Activated T-helper 2 cell treated with anti-CD3 and anti-CD28 coated beads, Interferon-gamma antibody, Interleukin-2, Interleukin-4, amounts not matched to agents 10 μg/mL and 5 μg/mL and 100 μg/mL, durations not matched to agents 14 hours and 24 hours and 36 hours (primary cell): Measurements from ENCODE around the gene TSGA10IP. TPM values are rescaled to one million over a fixed set of nuclear protein-coding genes. Genes with fewer than 3 reads are reported as not detected.
"Not testable (repeated sequence)": the region's sequence is repeated elsewhere in the genome, so short reads cannot be mapped to it uniquely, and the experiment has no call there.

ENCODE experiments used
- DNase-seq: peaks from one replicate; pipeline ENCODE4 v3.0.0; 2021; ENCODE audit warnings: low spot score
- H3K27ac Mint-ChIP-seq: one replicate; pipeline ENCODE4 v1.8.0; 2021; ENCODE audit warnings: mixed read lengths
- H3K27me3 Mint-ChIP-seq: one replicate; pipeline ENCODE4 v1.8.0; 2021; ENCODE audit warnings: low read depth, mixed read lengths
- H3K36me3 Mint-ChIP-seq: one replicate; pipeline ENCODE4 v1.8.0; 2021; ENCODE audit warnings: low read depth, mixed read lengths
- H3K4me1 Mint-ChIP-seq: one replicate; pipeline ENCODE4 v1.8.0; 2021; ENCODE audit warnings: low read depth, mixed read lengths
- H3K4me3 Mint-ChIP-seq: one replicate; pipeline ENCODE4 v1.8.0; 2021; ENCODE audit warnings: low read depth, mild to moderate bottlenecking, moderate library complexity, mixed read lengths
- H3K9me3 Mint-ChIP-seq: one replicate; pipeline ENCODE4 v1.8.0; 2021; ENCODE audit warnings: mixed read lengths
- intact Hi-C: fragments of 100-400 bp; cut with micrococcal nuclease; formaldehyde crosslinking; loops from one replicate; pipeline ENCODE4 v1.15.1; 2023
- total RNA-seq: library from RNA; stranded (reverse); gene quantifications from 2 replicates; pipeline ENCODE4 v1.2.3, GENCODE V29; 2022

Gene TSGA10IP
- total RNA-seq, 1 donor from 2014 or later = not detected

DNA sequence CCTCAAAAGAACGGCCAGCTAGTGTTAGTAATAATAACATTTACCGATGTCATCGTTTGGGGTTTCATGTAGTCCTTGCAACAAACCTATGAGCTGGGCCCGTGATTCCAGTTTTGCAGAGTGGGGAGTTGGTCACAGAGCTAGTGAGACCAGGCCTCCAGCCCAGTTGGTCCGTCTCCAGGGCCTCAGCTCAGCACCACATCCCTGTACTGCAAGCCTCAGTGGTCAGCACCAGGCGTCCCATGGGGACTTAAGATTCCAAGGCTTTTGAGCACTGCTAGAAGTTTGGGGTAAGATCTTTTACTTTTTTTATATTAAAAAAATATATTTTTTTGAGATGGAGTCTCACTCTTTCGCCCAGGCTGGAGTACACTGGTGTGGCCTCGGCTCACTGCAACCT, 1.1 kb upstream of the TSGA10IP start:
- no peak for DNase-seq
- H3K4me3 Mint-ChIP-seq = no peak overlapping the region
- H3K9me3 Mint-ChIP-seq = no peaks in the 10 kb centered on the region
- H3K36me3 Mint-ChIP-seq = no peaks in the 10 kb centered on the region
- H3K27me3 Mint-ChIP-seq = no peaks in the 10 kb centered on the region
- no peak overlapping the region for H3K27ac Mint-ChIP-seq
- H3K4me1 Mint-ChIP-seq = peaks cover 6% of the 10 kb centered on the region
- intact Hi-C loops = no loop called here

DNA sequence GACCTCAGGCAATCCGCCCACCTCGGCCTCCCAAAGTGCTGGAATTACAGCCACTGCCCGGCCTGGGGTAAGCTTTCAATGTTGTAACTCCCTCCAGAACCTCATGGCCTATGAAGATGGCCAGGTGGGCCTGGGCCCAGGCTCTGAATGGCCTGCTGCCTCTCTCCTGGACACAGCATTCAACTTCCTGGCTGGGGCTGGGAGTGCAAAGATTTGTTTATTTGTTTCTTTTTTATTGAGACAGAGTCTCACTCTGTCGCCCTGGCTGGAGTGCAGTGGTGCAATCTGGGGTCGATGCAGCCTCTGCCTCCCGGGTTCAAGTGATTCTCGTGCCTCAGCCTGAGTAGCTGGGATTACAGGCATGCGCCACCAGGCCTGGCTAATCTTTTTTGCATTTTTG, 513 bp upstream of the TSGA10IP start:
- Mint-ChIP-seq H3K27me3 (no peaks in the 10 kb centered on the region), H3K27ac (no peak overlapping the region), H3K36me3 (no peaks in the 10 kb centered on the region), H3K4me1 (peaks cover 6% of the 10 kb centered on the region), H3K9me3 (no peaks in the 10 kb centered on the region), H3K4me3 (no peak overlapping the region)
- no peak for DNase-seq
- intact Hi-C loops = no loop called here

DNA sequence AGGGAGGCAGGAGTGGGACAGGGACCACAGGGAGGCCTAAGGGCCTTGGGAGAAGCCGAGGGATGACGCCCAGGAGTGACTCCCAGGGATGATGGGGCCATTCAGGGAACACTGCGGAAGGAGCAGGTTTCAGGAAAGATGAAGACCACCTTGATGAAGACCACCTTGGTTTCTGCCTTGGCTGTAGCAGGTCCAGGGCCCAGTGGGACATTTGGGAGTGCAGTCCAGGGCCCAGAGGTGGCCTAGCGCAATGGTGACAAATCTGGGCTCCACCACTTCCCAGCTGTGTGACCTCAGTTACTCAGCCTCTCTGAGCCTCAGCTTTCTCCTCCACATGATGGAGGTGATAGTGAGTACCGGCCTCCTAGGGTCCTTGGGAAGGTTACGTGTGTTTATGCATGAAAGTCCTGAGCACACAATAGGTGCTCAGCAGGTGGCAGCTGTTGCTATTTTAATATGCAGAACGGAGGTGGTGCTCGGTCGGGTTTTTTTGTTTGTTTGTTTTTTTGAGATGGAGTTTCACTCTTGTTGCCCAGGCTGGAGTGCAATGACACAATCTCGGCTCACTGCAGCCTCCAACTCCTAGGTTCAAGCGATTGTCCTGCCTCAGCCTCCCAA, 770 bp downstream of the TSGA10IP start:
- no peaks in the 10 kb centered on the region for H3K36me3 Mint-ChIP-seq
- no peak overlapping the region for H3K27ac Mint-ChIP-seq
- no peak for DNase-seq
- peaks cover 6% of the 10 kb centered on the region for H3K4me1 Mint-ChIP-seq
- H3K27me3 Mint-ChIP-seq = peaks cover 1% of the 10 kb centered on the region
- H3K4me3 Mint-ChIP-seq = no peak overlapping the region
- intact Hi-C loops = no loop called here
- no peaks in the 10 kb centered on the region for H3K9me3 Mint-ChIP-seq

DNA sequence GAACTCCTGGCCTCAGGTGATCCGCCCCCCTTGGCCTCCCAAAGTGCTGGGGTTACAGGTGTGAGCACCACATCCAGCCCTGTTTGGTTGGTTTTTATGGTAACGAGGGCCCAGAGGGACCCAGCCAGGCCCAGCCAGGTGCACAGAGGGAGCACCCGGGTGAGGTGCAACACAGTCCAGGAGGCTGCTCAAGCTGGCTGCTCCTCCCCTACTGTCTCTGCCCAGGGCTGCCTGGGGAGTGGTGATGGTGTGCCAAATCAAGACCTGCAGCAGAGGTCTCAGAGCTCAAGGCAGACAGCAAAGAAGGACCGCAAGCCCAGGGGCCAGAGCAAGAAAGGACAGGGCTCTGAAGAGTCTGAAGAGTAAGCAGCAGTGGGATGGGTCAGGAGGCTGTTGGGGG, 1.4 kb downstream of the TSGA10IP start:
- no peak overlapping the region for H3K27ac Mint-ChIP-seq
- H3K36me3 Mint-ChIP-seq = no peaks in the 10 kb centered on the region
- intact Hi-C loops = no loop called here
- H3K9me3 Mint-ChIP-seq = no peaks in the 10 kb centered on the region
- peaks cover 3% of the 10 kb centered on the region for H3K27me3 Mint-ChIP-seq
- DNase-seq = no peak
- H3K4me1 Mint-ChIP-seq = peaks cover under 1% of the 10 kb centered on the region
- no peak overlapping the region for H3K4me3 Mint-ChIP-seq

DNA sequence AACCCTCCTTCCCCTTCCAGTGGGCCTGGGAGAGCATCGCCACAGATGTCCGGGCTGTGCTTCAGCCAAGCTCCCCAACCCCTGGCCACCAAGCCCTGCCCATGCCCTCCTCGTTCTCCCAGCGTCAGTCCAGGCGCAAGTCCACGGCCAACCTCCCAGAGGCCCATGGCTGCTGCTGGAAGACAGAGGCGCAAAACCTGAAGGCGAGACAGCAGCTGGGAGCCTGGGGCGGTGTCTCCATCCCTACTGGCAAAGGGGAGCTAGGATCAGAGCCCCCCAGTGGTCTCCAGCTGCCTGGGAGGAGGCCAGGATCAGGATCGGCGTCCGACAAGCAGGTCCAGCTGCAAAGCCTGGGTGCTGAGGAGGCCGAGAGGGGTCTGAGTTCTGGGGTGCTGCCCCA, 1.9 kb downstream of the TSGA10IP start:
- no peak overlapping the region for H3K4me3 Mint-ChIP-seq
- DNase-seq = no peak
- no peaks in the 10 kb centered on the region for H3K9me3 Mint-ChIP-seq
- H3K4me1 Mint-ChIP-seq = no peaks in the 10 kb centered on the region
- no peaks in the 10 kb centered on the region for H3K36me3 Mint-ChIP-seq
- peaks cover 3% of the 10 kb centered on the region for H3K27me3 Mint-ChIP-seq
- intact Hi-C loops = no loop called here
- no peak overlapping the region for H3K27ac Mint-ChIP-seq

DNA sequence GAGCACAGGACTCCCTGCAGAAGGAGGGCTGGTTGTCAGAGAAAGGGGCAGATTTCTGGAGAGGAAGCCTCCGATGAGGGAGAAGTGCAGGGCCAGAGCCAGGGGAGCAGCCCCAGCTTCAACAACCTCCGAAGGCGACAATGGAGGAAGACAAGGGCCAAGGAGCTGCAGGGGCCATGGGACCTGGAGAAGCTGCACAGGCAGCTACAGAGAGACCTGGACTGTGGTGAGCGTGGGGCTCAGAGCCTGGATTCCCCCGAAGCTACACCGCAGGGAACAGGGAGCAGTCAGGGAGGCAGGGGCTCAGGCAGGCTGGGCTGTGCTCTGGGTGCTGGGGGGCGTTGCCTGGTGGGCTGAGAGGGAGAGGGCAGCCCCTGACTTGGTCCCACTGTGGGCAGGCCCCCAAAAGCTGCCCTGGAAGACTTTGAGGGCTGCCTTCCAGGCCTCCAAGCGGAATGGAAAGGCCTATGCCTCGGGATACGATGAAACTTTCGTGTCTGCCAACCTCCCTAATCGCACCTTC, 2.4 kb downstream of the TSGA10IP start:
- H3K4me3 Mint-ChIP-seq = no peak overlapping the region
- DNase-seq = no peak
- H3K27me3 Mint-ChIP-seq = peaks cover 3% of the 10 kb centered on the region
- H3K9me3 Mint-ChIP-seq = no peaks in the 10 kb centered on the region
- intact Hi-C loops = no loop called here
- H3K27ac Mint-ChIP-seq = no peak overlapping the region
- no peaks in the 10 kb centered on the region for H3K36me3 Mint-ChIP-seq
- no peaks in the 10 kb centered on the region for H3K4me1 Mint-ChIP-seq

DNA sequence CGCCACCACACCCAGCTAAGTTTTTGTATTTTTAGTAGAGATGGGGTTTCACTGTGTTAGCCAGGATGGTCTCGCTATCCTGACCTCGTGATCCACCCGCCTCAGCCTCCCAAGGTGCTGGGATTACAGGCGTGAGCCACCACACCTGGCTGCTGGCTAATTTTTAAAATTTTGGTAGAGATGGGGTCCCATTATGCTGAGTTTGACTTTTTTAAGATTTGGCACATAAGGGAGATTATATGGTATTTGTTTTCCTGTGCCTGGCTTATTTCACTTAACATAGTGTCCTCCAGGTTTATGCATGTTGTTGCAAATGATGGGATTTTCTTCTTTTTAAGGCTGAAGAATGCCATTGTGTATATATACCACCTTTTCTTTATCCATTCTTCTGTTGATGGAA, 5.4 kb downstream of the TSGA10IP start:
- H3K27me3 Mint-ChIP-seq, DNase-seq, H3K4me3 Mint-ChIP-seq, intact Hi-C loops, H3K36me3 Mint-ChIP-seq, H3K27ac Mint-ChIP-seq, H3K9me3 Mint-ChIP-seq, H3K4me1 Mint-ChIP-seq: not testable (repeated sequence)

DNA sequence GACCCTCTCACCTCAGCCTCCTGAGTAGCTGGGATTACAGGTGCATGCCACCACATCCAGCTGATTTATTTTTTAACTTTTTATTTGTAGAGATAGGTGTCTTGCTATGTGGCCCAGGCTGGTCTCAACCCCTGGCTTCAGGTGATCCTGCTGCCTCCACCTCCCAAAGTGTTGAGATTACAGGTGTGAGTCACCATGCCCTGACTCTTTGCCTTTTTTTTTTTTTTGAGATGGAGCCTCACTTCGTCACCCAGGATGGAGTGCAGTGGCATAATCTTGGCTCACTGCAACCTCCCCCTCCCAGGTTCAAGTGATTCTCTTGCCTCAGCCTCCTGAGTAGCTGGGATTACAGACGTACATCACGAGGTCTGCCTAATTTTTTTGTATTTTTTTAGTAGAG, 6.4 kb downstream of the TSGA10IP start:
- H3K4me1 Mint-ChIP-seq, H3K4me3 Mint-ChIP-seq, H3K27me3 Mint-ChIP-seq, DNase-seq, intact Hi-C loops, H3K27ac Mint-ChIP-seq, H3K9me3 Mint-ChIP-seq, H3K36me3 Mint-ChIP-seq: not testable (repeated sequence)

DNA sequence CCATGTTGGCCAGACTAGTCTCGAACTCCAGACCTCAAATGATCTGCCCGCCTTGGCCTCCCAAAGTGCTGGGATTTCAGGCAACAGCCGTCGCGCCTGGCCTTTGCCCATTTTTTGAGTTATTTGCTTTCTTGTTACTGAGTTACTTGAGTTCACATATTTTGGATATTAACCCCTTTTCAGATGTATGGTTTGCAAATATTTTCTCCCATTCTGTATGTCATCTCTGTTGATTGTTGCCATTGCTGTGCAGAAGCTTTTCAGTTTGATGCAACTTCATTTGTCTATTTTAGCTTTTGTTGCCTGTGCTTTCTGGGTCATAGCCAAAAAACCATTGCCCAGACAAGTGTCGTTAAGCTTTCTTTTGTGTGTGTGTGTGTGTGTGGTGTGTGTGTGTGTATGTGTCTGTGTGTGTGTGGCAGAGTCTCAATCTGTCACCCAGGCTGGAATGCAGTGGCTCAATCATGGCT, 6.8 kb downstream of the TSGA10IP start:
- DNase-seq = no peak
- H3K4me1 Mint-ChIP-seq = peaks cover 7% of the 10 kb centered on the region
- peaks cover 3% of the 10 kb centered on the region for H3K27me3 Mint-ChIP-seq
- no peaks in the 10 kb centered on the region for H3K9me3 Mint-ChIP-seq
- intact Hi-C loops = no loop called here
- H3K36me3 Mint-ChIP-seq = no peaks in the 10 kb centered on the region
- no peak overlapping the region for H3K27ac Mint-ChIP-seq
- H3K4me3 Mint-ChIP-seq = no peak overlapping the region

DNA sequence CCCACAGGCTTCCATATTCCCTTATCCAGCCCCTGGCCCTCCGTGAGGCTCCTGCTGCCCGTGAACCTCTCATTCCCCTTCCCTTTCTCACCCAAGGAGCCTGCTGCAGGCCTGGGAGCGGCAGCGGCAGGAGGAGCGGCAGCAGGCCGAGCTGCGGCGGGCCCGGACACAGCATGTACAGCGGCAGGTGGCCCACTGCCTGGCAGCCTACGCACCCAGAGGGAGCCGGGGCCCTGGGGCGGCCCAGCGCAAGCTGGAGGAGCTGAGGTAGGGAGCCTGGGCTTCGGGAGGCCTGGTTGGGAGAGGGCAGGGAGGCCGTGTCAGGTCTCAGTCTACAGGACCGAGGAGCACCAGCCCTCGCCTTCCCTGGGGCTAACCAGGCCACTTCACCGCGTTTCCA, 8.2 kb downstream of the TSGA10IP start:
- no peak overlapping the region for H3K27ac Mint-ChIP-seq

DNA sequence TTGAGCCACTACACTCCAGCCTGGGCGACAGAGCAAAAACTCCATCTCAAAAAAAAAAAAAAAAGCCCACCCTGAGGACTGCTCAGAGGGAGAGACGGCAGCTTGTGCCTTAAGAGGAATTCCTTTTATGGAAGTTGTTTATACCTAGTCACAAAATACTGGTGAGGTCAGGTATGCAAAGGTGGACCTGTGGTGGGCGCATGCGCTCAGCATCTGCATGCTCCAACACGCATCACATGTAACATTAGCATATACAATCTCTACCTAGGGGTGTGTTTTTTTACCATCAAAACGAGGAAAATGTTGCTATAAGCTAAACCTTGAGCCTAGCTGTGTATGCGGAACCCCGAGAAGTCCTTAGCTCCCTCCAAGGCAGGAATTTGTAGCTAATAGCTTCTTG, 9.5 kb downstream of the TSGA10IP start:
- no peaks in the 10 kb centered on the region for H3K36me3 Mint-ChIP-seq

More for the DNA sequence above, 8.2 kb downstream of the TSGA10IP start:
- peaks cover 13% of the 10 kb centered on the region for H3K4me1 Mint-ChIP-seq
- no peaks in the 10 kb centered on the region for H3K9me3 Mint-ChIP-seq
- H3K27me3 Mint-ChIP-seq = peaks cover 3% of the 10 kb centered on the region
- intact Hi-C loops = no loop called here
- DNase-seq = no peak
- no peaks in the 10 kb centered on the region for H3K36me3 Mint-ChIP-seq
- H3K4me3 Mint-ChIP-seq = no peak overlapping the region

DNA sequence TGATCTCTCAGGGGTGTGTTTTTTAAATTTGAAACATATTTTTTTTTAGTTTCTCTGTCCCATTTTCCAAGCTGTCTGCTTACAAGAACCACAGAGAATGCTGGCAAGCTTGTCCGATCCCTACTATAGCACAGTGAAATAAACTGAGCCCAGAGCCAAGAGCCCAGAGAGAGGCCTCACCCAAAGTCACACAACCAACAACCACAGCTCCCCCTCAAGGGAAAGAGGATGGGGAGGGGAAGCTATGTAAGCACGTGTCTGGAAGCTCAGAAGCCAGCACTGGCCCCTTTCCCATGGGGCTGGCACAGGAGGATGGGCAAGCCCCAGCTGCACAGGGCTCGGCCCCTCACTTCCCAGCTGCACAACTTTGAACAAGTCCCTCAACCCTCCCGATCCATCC, 13.0 kb downstream of the TSGA10IP start:
- Mint-ChIP-seq H3K9me3 (no peaks in the 10 kb centered on the region), H3K36me3 (peaks cover 15% of the 10 kb centered on the region), H3K4me1 (peaks cover 29% of the 10 kb centered on the region), H3K4me3 (no peak overlapping the region), H3K27me3 (no peaks in the 10 kb centered on the region), H3K27ac (no peak overlapping the region)
- intact Hi-C loops = no loop called here
- no peak for DNase-seq

More for the DNA sequence above, 9.5 kb downstream of the TSGA10IP start:
- Mint-ChIP-seq H3K9me3 (no peaks in the 10 kb centered on the region), H3K27ac (no peak overlapping the region), H3K4me1 (peaks cover 13% of the 10 kb centered on the region), H3K27me3 (peaks cover 3% of the 10 kb centered on the region), H3K4me3 (no peak overlapping the region)
- intact Hi-C loops = no loop called here
- no peak for DNase-seq

DNA sequence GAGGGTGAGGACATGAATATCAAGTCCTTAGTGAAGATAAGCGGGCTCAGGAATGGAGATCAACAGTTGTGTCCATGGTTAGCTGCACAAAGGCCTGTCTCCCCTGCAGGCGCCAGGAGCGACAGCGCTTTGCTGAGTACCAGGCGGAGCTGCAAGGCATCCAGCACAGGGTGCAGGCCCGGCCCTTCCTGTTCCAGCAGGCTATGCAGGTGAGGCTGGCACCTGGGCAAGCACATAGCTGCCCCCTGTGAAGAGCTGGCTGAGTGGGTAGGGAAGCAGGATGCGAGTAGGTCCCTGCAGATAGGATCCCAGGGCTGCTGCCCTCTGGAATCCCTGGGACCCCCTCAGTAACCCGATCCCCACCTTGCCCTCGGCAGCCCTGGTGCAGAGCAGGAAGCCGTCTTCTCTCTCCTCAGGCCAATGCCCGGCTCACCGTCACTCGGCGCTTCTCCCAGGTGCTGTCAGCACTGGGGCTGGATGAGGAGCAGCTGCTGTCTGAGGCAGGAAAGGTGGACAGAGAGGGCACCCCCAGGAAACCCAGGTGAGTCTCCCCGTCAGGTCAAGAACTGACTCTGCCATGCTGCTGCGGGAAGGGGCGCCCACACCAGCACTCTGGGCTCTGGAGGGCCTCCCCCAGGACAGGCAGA, 13.6 kb downstream of the TSGA10IP start:
- peaks cover 31% of the 10 kb centered on the region for H3K4me1 Mint-ChIP-seq
- no peak for DNase-seq
- no peak overlapping the region for H3K4me3 Mint-ChIP-seq
- intact Hi-C loops = no loop called here
- H3K27me3 Mint-ChIP-seq = no peaks in the 10 kb centered on the region
- H3K27ac Mint-ChIP-seq = no peak overlapping the region
- H3K36me3 Mint-ChIP-seq = peaks cover 19% of the 10 kb centered on the region
- no peaks in the 10 kb centered on the region for H3K9me3 Mint-ChIP-seq
